IMR-90 (cell line): ENCODE data around the gene TNFRSF13B. TPM values are rescaled to one million over a fixed set of nuclear protein-coding genes. Genes with fewer than 3 reads are reported as not detected.

Experiments used
- ATAC-seq: fragments of 200-7000 bp; cut with Tn5 transposase; 2 replicates; pipeline ENCODE4 v1.9.1; 2020; ENCODE audit warnings: low read depth, mild to moderate bottlenecking, moderate library complexity
- BruUV-seq: library from RNA; stranded (reverse); fragments of 400-500 nt; replicated peaks from 2 replicates; lab custom pipeline; 2021; lab: Mats Ljungman, UMichigan
- CTCF ChIA-PET: fragments of 300-600 bp; formaldehyde crosslinking; extraction: SDS; loops from one replicate; lab custom pipeline; 2021; ENCODE audit warnings: antibody characterized with exemption; lab: Yijun Ruan, JAX
- POLR2A ChIA-PET: fragments of 300-600 bp; sonication (Branson Sonifier 250); formaldehyde crosslinking; loops from one replicate; lab custom pipeline; 2022; ENCODE audit warnings: antibody characterized with exemption; ENCODE audit not compliant: unreplicated experiment; lab: Charles Lee
- DNase-seq: peaks from one replicate; pipeline ENCODE4 v3.0.0; 2013
- H2AFZ ChIP-seq: replicated peaks from 2 replicates; pipeline ENCODE3; 2013; ENCODE audit warnings: low read length, mild to moderate bottlenecking; ENCODE audit not compliant: poor library complexity
- H2AK5ac ChIP-seq: 2 replicates; pipeline ENCODE4 v1.6.1; 2013; ENCODE audit warnings: low read depth, low read length, inconsistent platforms
- H2AK9ac ChIP-seq: replicated peaks from 2 replicates; pipeline ENCODE3; 2013; ENCODE audit warnings: mild to moderate bottlenecking, low read depth, low read length, moderate library complexity; ENCODE audit not compliant: poor library complexity
- H2BK120ac ChIP-seq: 2 replicates; pipeline ENCODE4 v1.6.1; 2013; ENCODE audit warnings: low read depth, low read length, inconsistent platforms
- H2BK15ac ChIP-seq: 3 replicates; pipeline ENCODE4 v1.6.1; 2013; ENCODE audit warnings: low read depth, low read length, inconsistent platforms
- H2BK20ac ChIP-seq: 2 replicates; pipeline ENCODE4 v1.6.1; 2013; ENCODE audit warnings: low read depth, mild to moderate bottlenecking, inconsistent platforms, low read length, moderate library complexity
- H2BK5ac ChIP-seq: 2 replicates; pipeline ENCODE4 v1.6.1; 2013; ENCODE audit warnings: mild to moderate bottlenecking, low read depth, low read length, inconsistent platforms; ENCODE audit not compliant: poor library complexity, severe bottlenecking
- H3K14ac ChIP-seq: replicated peaks from 2 replicates; pipeline ENCODE4 v1.6.1; 2013; ENCODE audit warnings: low read depth, low read length, inconsistent platforms
- H3K18ac ChIP-seq: 2 replicates; pipeline ENCODE4 v1.6.1; 2013; ENCODE audit warnings: low read depth, low read length, control low read depth
- H3K23ac ChIP-seq: 2 replicates; pipeline ENCODE4 v1.6.1; 2013; ENCODE audit warnings: low read depth, low read length, inconsistent platforms
- H3K27ac ChIP-seq: 2 replicates; pipeline ENCODE4 v1.5.1; 2013; ENCODE audit warnings: mild to moderate bottlenecking, control low read depth, low read length; ENCODE audit not compliant: insufficient read depth
- H3K27me3 ChIP-seq: 2 replicates; pipeline ENCODE4 v1.6.1; 2013; ENCODE audit warnings: low read length; ENCODE audit not compliant: control insufficient read depth, insufficient read depth
- H3K36me3 ChIP-seq: 2 replicates; pipeline ENCODE4 v1.6.1; 2013; ENCODE audit warnings: low read length, mixed read lengths; ENCODE audit not compliant: control insufficient read depth, insufficient read depth
- H3K4ac ChIP-seq: 2 replicates; pipeline ENCODE4 v1.6.1; 2013; ENCODE audit warnings: low read depth, low read length, inconsistent platforms
- H3K4me1 ChIP-seq: 2 replicates; pipeline ENCODE4 v1.6.1; 2013; ENCODE audit warnings: low read length, mixed read lengths; ENCODE audit not compliant: control insufficient read depth, insufficient read depth
- H3K4me2 ChIP-seq: 2 replicates; pipeline ENCODE4 v1.6.1; 2013; ENCODE audit warnings: low read depth, mild to moderate bottlenecking, control low read depth, low read length, moderate library complexity
- H3K4me3 ChIP-seq: 2 replicates; pipeline ENCODE4 v1.5.1; 2013; ENCODE audit warnings: low read depth, mild to moderate bottlenecking, control low read depth, low read length, moderate library complexity; ENCODE audit not compliant: insufficient read depth
- H3K56ac ChIP-seq: 2 replicates; pipeline ENCODE4 v1.6.1; 2013; ENCODE audit warnings: low read length, inconsistent platforms; ENCODE audit not compliant: insufficient read depth; ENCODE audit errors: extremely low read depth
- H3K79me1 ChIP-seq, 2 experiments: 2 replicates each; pipeline ENCODE4 v1.6.1; 2013; ENCODE audit warnings: low read length in 2 of 2, inconsistent platforms in 1 of 2, low read depth in 1 of 2
- H3K9ac ChIP-seq: 2 replicates; pipeline ENCODE4 v1.6.1; 2013; ENCODE audit warnings: low read depth, low read length, control low read depth
- H3K9me1 ChIP-seq: 2 replicates; pipeline ENCODE4 v1.6.1; 2013; ENCODE audit warnings: low read length, inconsistent platforms; ENCODE audit not compliant: insufficient read depth
- H3K9me3 ChIP-seq: 2 replicates; pipeline ENCODE4 v1.6.1; 2013; ENCODE audit warnings: low read length; ENCODE audit not compliant: control insufficient read depth, insufficient read depth
- H4K20me1 ChIP-seq: 2 replicates; pipeline ENCODE4 v1.6.1; 2013; ENCODE audit warnings: low read length, inconsistent platforms; ENCODE audit not compliant: insufficient read depth
- H4K5ac ChIP-seq: 2 replicates; pipeline ENCODE4 v1.6.1; 2013; ENCODE audit warnings: mild to moderate bottlenecking, low read depth, low read length, control low read depth
- H4K8ac ChIP-seq, 2 experiments: 2 replicates each; pipeline ENCODE4 v1.6.1; 2013; ENCODE audit warnings: low read depth in 2 of 2, low read length in 2 of 2, control low read depth in 1 of 2, inconsistent platforms in 1 of 2
- H4K91ac ChIP-seq: 2 replicates; pipeline ENCODE4 v1.6.1; 2013; ENCODE audit warnings: low read depth, low read length, inconsistent platforms; ENCODE audit not compliant: insufficient read depth
- BHLHE40 ChIP-seq: fragments of 150-350 bp; IDR thresholded peaks from 2 replicates; pipeline ENCODE4 v1.6.1; 2016; ENCODE audit warnings: mild to moderate bottlenecking, low read depth, low read length
- CEBPB ChIP-seq: IDR thresholded peaks from 2 replicates; pipeline ENCODE4 v1.6.1; 2012; ENCODE audit warnings: low read depth, low read length, improper control_type of control experiment
- CHD1 ChIP-seq: IDR thresholded peaks from 2 replicates; pipeline ENCODE4 v1.6.1; 2012; ENCODE audit warnings: low read depth, low read length, improper control_type of control experiment
- CTCF ChIP-seq: conservative IDR thresholded peaks from 2 replicates; pipeline ENCODE4 v1.5.1; 2012; ENCODE audit warnings: mild to moderate bottlenecking, low read depth, low read length, improper control_type of control experiment
- ELK1 ChIP-seq: fragments of 150-350 bp; IDR thresholded peaks from 2 replicates; pipeline ENCODE4 v1.6.1; 2016; ENCODE audit warnings: low read depth, mild to moderate bottlenecking, low read length, moderate library complexity, borderline replicate concordance
- FOS ChIP-seq: fragments of 150-350 bp; IDR thresholded peaks from 2 replicates; pipeline ENCODE4 v1.6.1; 2016; ENCODE audit warnings: low read depth, low read length
- MAFK ChIP-seq: IDR thresholded peaks from 2 replicates; pipeline ENCODE4 v1.6.1; 2012; ENCODE audit warnings: low read depth, low read length, improper control_type of control experiment
- MAZ ChIP-seq: IDR thresholded peaks from 2 replicates; pipeline ENCODE4 v1.6.1; 2012; ENCODE audit warnings: low read depth, mild to moderate bottlenecking, low read length, improper control_type of control experiment, moderate library complexity, borderline replicate concordance
- NFE2L2 ChIP-seq: fragments of 150-350 bp; IDR thresholded peaks from 2 replicates; pipeline ENCODE4 v1.6.1; 2016; ENCODE audit warnings: low read depth, mild to moderate bottlenecking, low read length
- POLR2A ChIP-seq: IDR thresholded peaks from 2 replicates; pipeline ENCODE4 v1.6.1; 2012; ENCODE audit warnings: mild to moderate bottlenecking, low read depth, low read length
- RAD21 ChIP-seq: IDR thresholded peaks from 2 replicates; pipeline ENCODE4 v1.6.1; 2012; ENCODE audit warnings: low read length, improper control_type of control experiment
- RFX5 ChIP-seq: IDR thresholded peaks from 2 replicates; pipeline ENCODE4 v1.8.0; 2012; ENCODE audit warnings: low read depth, mild to moderate bottlenecking, low read length, moderate library complexity
- USF2 ChIP-seq: fragments of 150-350 bp; IDR thresholded peaks from 2 replicates; pipeline ENCODE4 v1.6.1; 2017; ENCODE audit warnings: mild to moderate bottlenecking, antibody characterized with exemption, low read length, low read depth
- WGBS, 2 experiments: methylation state at CpG; one replicate each; pipeline versions ENCODE4 v1.1.5 to v1.1.7; 2013; ENCODE audit warnings: missing lambda C conversion rate in 2 of 2; ENCODE audit not compliant: insufficient read length in 1 of 2; ENCODE audit errors: extremely low coverage in 2 of 2; 5-methylcytosine and 5-hydroxymethylcytosine counted together
- dilution Hi-C: fragments of 300-500 bp; cut with HindIII; formaldehyde crosslinking; loops from one replicate; pipeline ENCODE4 v1.14.3; 2018; ENCODE audit warnings: low sequenced_read_pairs; ENCODE audit not compliant: unreplicated experiment
- in situ Hi-C: fragments of 300-500 bp; cut with MboI; formaldehyde crosslinking; loops from 3 replicates; pipeline ENCODE4 v1.14.3; 2019; ENCODE audit warnings: low sequenced_read_pairs, inconsistent platforms, mixed read lengths
- intact Hi-C: fragments of 100-400 bp; cut with micrococcal nuclease; formaldehyde crosslinking; loops from 2 replicates; pipeline ENCODE4 v1.10.0; 2022
- polyA plus RNA-seq, 3 experiments: library from polyadenylated mRNA; depleted of rRNA; stranded (reverse); fragments of >200 nt; gene quantifications; 2 replicates each; pipeline ENCODE4 v1.2.3, GENCODE V29; 2012; ENCODE audit warnings: low replicate concordance in 1 of 3
- total RNA-seq: library from RNA; depleted of rRNA; stranded (reverse); fragments of >200 nt; gene quantifications from 2 replicates; pipeline ENCODE4 v1.2.3, GENCODE V29; 2012

Gene TNFRSF13B
- total and polyA plus RNA-seq, 2 of the 4 experiments (the other 2 are of a cell fraction), result not detected

GRCh38 chr17:16941072-16942036 lies 30.6 kb downstream of the TNFRSF13B start:
- intact Hi-C loops, result no loop called here
- no peak for ATAC-seq
- no peak overlapping the region for H3K23ac ChIP-seq
- no peak overlapping the region for H3K4me2 ChIP-seq
- H3K9ac ChIP-seq, result no peak overlapping the region
- ChIA-PET CTCF (no interaction called here), POLR2A (no interaction called here)
- in situ Hi-C loops, result no loop called here
- no peak overlapping the region for H2BK20ac ChIP-seq
- WGBS, 2 experiments, result 67% methylated on average over 6 of the region's 15 CpGs; no CpG with 5 or more reads in 1 of the 2 experiments
- H3K79me1 ChIP-seq, result no peaks in the 10 kb centered on the region
- no peak overlapping the region for H3K14ac ChIP-seq
- no peak overlapping the region for H3K4me3 ChIP-seq
- no peaks in the 10 kb centered on the region for H3K4me1 ChIP-seq
- no peak overlapping the region for H3K27ac ChIP-seq
- no peak for TF ChIP-seq RAD21
- no peak for TF ChIP-seq ELK1
- no peak for TF ChIP-seq POLR2A
- no peak for TF ChIP-seq MAZ
- no peak for TF ChIP-seq MAFK
- no peak for TF ChIP-seq FOS
- no peak for TF ChIP-seq CEBPB
- TF ChIP-seq NFE2L2, result no peak
- no peak for TF ChIP-seq CTCF
- TF ChIP-seq RFX5, result no peak
- TF ChIP-seq USF2, result no peak
- TF ChIP-seq BHLHE40, result no peak
- no peak for TF ChIP-seq CHD1
- dilution Hi-C loops, result no loop called here
- no peak overlapping the region for H4K8ac ChIP-seq
- no peak overlapping the region for H2BK5ac ChIP-seq
- no peak overlapping the region for H2AFZ ChIP-seq
- no peak overlapping the region for H4K5ac ChIP-seq
- no peak overlapping the region for H3K18ac ChIP-seq
- H3K56ac ChIP-seq, result no peak overlapping the region
- peaks cover 54% of the 10 kb centered on the region for H3K27me3 ChIP-seq
- H3K9me3 ChIP-seq, result no peaks in the 10 kb centered on the region
- no peak overlapping the region for H4K91ac ChIP-seq
- no peak overlapping the region for H2AK9ac ChIP-seq
- H2BK15ac ChIP-seq, result no peak overlapping the region
- H3K36me3 ChIP-seq, result no peaks in the 10 kb centered on the region
- peak; percentile 4 for DNase-seq
- no peak overlapping the region for H2BK120ac ChIP-seq
- no TSS peak for BruUV-seq
- H3K4ac ChIP-seq, result no peak overlapping the region
- no peaks in the 10 kb centered on the region for H4K20me1 ChIP-seq
- no peak overlapping the region for H2AK5ac ChIP-seq
- no peaks in the 10 kb centered on the region for H3K9me1 ChIP-seq
